GM12892 (cell line): ENCODE results near the gene CGB7.

ENCODE experiments used
- DNase-seq: peaks from one replicate; pipeline ENCODE4 v3.0.0; 2011; ENCODE audit not compliant: insufficient read length
- FAIRE-seq: peaks from 2 replicates; lab custom pipeline; 2011; peaks lifted over from hg19 to GRCh38; lab: Jason Lieb, UNC
- POLR2A ChIP-seq: IDR thresholded peaks from 2 replicates; pipeline ENCODE4 v1.6.1; 2011; ENCODE audit warnings: low read depth, low read length, control low read depth
- POLR2AphosphoS5 ChIP-seq: IDR thresholded peaks from 2 replicates; pipeline ENCODE4 v1.6.1; 2011; ENCODE audit warnings: low read depth, low read length, control low read depth
- TAF1 ChIP-seq: IDR thresholded peaks from 2 replicates; pipeline ENCODE4 v1.6.1; 2011; ENCODE audit warnings: low read depth, mild to moderate bottlenecking, control low read depth, low read length, borderline replicate concordance

CGB7 gene

GRCh38 chr19:49011194-49011593 lies 46.4 kb downstream of the CGB7 start:
- TF ChIP-seq POLR2AphosphoS5 (no peak), TAF1 (no peak), POLR2A (no peak)
- no peak for DNase-seq
- FAIRE-seq = no peak

GRCh38 chr19:49010453-49010852 lies 47.1 kb downstream of the CGB7 start:
- TF ChIP-seq POLR2A (no peak), POLR2AphosphoS5 (no peak), TAF1 (no peak)
- no peak for FAIRE-seq
- DNase-seq = no peak

GRCh38 chr19:49009828-49010227 lies 47.7 kb downstream of the CGB7 start:
- TF ChIP-seq POLR2AphosphoS5 (no peak), POLR2A (no peak), TAF1 (no peak)
- DNase-seq = no peak
- FAIRE-seq = no peak

GRCh38 chr19:49006905-49007304 lies 50.6 kb downstream of the CGB7 start:
- FAIRE-seq (no peak), DNase-seq (no peak)
- TF ChIP-seq TAF1 (no peak), POLR2AphosphoS5 (no peak), POLR2A (no peak)

GRCh38 chr19:49004964-49005614 lies 52.5 kb downstream of the CGB7 start:
- DNase-seq (no peak), FAIRE-seq (no peak)
- TF ChIP-seq POLR2A (no peak), POLR2AphosphoS5 (no peak), TAF1 (no peak)
